Lower leg skin (tissue), 4 donors: Measurements from ENCODE around the gene GAGE12J. TPM values are rescaled to one million over a fixed set of nuclear protein-coding genes. Genes with fewer than 3 reads are reported as not detected.
"Not testable (repeated sequence)": the region's sequence is repeated elsewhere in the genome, so short reads cannot be mapped to it uniquely, and the experiment has no call there.

Source experiments
- DNase-seq, 2 donors: peaks; one replicate each; pipeline ENCODE4 v3.0.0-alpha.2; 2019; ENCODE audit warnings: low spot score in 2 of 2
- H3K4me3 ChIP-seq: fragments of 200-600 bp; sonication (generic); 2 replicates; pipeline ENCODE4 v1.5.1; 2017; ENCODE audit warnings: mild to moderate bottlenecking, low read depth; ENCODE audit not compliant: poor library complexity, severe bottlenecking
- CTCF ChIP-seq, 3 donors: fragments of 450-650 bp; IDR thresholded peaks; one replicate each; pipeline ENCODE4 v1.5.1; 2016; ENCODE audit warnings: antibody characterized with exemption in 3 of 3, mild to moderate bottlenecking in 3 of 3, moderate library complexity in 2 of 3
- POLR2A ChIP-seq, 2 donors: fragments of 450-650 bp; IDR thresholded peaks; one replicate each; pipeline ENCODE4 v1.6.1; 2016 to 2017; ENCODE audit warnings: antibody characterized with exemption in 2 of 2, mild to moderate bottlenecking in 1 of 2, moderate library complexity in 1 of 2
- WGBS, 2 donors: methylation state at CpG; one replicate each; pipeline ENCODE4 v1.1.5; 2018; 5-methylcytosine and 5-hydroxymethylcytosine counted together
- intact Hi-C: fragments of 100-400 bp; cut with DNase I; formaldehyde crosslinking; loops from one replicate; pipeline ENCODE4 v1.15.0; 2023; ENCODE audit warnings: low total_unique reads
- total RNA-seq, 4 donors: library from RNA; depleted of rRNA; stranded (reverse); fragments of >200 nt; gene quantifications; one replicate each; pipeline ENCODE4 v1.1.0, GENCODE V29; 2016

GAGE12J gene
- total RNA-seq, 4 donors from 2014 or later: not detected

- no peak overlapping the region for H3K4me3 ChIP-seq
- DNase-seq: no peak
- intact Hi-C loops: no loop called here
- WGBS, 2 donors: 33 to 57% methylated on average over 8 to 15 of the region's 15 CpGs
- TF ChIP-seq CTCF (IDR thresholded peaks at IDR 0.05): no peak
- TF ChIP-seq POLR2A (IDR thresholded peaks at IDR 0.05): no peak
Observed at GRCh38 chrX:49308604-49309269, 13.1 kb upstream of the GAGE12J start.

- intact Hi-C loops: no loop called here
- no peak for TF ChIP-seq CTCF (IDR thresholded peaks at IDR 0.05)
- no peak for TF ChIP-seq POLR2A (IDR thresholded peaks at IDR 0.05)
- DNase-seq: no peak
- WGBS, 2 donors: 1 to 24% methylated on average over 8 of the region's 8 CpGs
- no peak overlapping the region for H3K4me3 ChIP-seq
Observed at GRCh38 chrX:49309401-49309981, 12.3 kb upstream of the GAGE12J start.

- WGBS, 2 donors: 67 to 74% methylated on average over 18 of the region's 18 CpGs
- no peak for DNase-seq
- H3K4me3 ChIP-seq: no peak overlapping the region
- TF ChIP-seq POLR2A (IDR thresholded peaks at IDR 0.05): no peak
- TF ChIP-seq CTCF (IDR thresholded peaks at IDR 0.05): no peak
- intact Hi-C loops: no loop called here
Observed at GRCh38 chrX:49310371-49310770, 11.5 kb upstream of the GAGE12J start.

GRCh38 chrX:49312176-49312575, 9.7 kb upstream of the GAGE12J start:
- WGBS, 2 donors: 59 to 73% methylated on average over 2 of the region's 2 CpGs

GRCh38 chrX:49316085-49316484, 5.8 kb upstream of the GAGE12J start:
- intact Hi-C loops: no loop called here
- TF ChIP-seq POLR2A (IDR thresholded peaks at IDR 0.05) (no peak), CTCF (IDR thresholded peaks at IDR 0.05) (no peak)
- H3K4me3 ChIP-seq: no peak overlapping the region
- 50 to 68% methylated on average over 4 of the region's 4 CpGs for WGBS, 2 donors
- DNase-seq: no peak

More at GRCh38 chrX:49312176-49312575, 9.7 kb upstream of the GAGE12J start:
- intact Hi-C loops: no loop called here
- H3K4me3 ChIP-seq: no peak overlapping the region
- no peak for TF ChIP-seq CTCF (IDR thresholded peaks at IDR 0.05)
- TF ChIP-seq POLR2A (IDR thresholded peaks at IDR 0.05): no peak
- DNase-seq: no peak

DNA sequence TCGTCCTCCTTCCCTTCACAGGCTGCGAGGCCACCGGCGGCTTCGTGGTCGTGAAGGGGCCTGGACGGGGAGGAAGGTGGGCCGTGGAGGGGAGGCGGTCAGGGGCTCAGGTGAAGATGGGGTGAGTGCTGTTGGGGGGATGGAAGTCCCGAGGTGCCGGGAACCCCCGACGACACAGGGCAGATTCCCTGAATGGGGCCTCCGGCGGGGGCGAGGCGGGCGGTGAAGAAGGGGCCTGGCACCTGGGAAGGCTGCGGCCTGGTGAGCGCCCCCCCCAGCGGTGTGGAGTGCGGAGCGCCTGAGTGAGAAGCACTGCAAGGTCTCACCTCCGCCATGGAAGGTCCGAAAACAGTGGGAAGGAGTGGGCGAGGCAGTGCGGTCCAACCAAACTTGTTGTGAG, 429 bp downstream of the GAGE12J start:
- DNase-seq, intact Hi-C loops, H3K4me3 ChIP-seq: not testable (repeated sequence)
- WGBS, 2 donors: 100% methylated on average over 7 of the region's 27 CpGs; no CpG with 5 or more reads in 1 of the 2 donors

DNA sequence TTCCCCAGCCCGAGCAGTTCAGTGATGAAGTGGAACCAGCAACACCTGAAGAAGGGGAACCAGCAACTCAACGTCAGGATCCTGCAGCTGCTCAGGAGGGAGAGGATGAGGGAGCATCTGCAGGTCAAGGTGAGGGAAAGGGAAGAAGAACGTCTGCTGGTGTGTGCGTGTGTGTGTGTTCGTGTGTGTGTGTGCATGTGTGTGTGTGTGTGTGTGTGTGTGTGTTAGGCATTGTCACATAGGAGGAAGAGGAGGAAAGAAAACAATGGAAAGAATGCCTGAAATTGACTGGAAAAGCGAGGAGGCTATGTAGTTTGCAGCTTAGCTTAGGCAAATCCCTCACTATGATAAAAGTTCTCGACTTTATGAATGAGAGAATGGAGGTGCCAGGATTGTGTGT, 1.9 kb downstream of the GAGE12J start:
- DNase-seq, H3K4me3 ChIP-seq, intact Hi-C loops: not testable (repeated sequence)
- 62% methylated on average over 4 of the region's 7 CpGs; no CpG with 5 or more reads in 1 of the 2 donors for WGBS, 2 donors

GRCh38 chrX:49330421-49330820, 8.6 kb downstream of the GAGE12J start:
- 89 to 91% methylated on average over 4 to 6 of the region's 11 CpGs for WGBS, 2 donors
- DNase-seq, H3K4me3 ChIP-seq, intact Hi-C loops: not testable (repeated sequence)

- no CpG with 5 or more reads among the region's 16 CpGs for WGBS, 2 donors
- DNase-seq, intact Hi-C loops, H3K4me3 ChIP-seq: not testable (repeated sequence)
Observed at GRCh38 chrX:49331282-49331681, 9.4 kb downstream of the GAGE12J start, which contains the start of gene GAGE13. GAGE13 (plus strand) TSS chrX:49331582; CDS start chrX:49332738, 1,156 bp downstream.
